OCI-LY7 (cell line): ENCODE data around the gene KIRREL3. TPM values are rescaled to one million over a fixed set of nuclear protein-coding genes. Genes with fewer than 3 reads are reported as not detected.

Source experiments
- BruUV-seq: library from RNA; stranded (reverse); fragments of 400-500 nt; replicated peaks from 2 replicates; lab custom pipeline; 2021; lab: Mats Ljungman, UMichigan
- CTCF ChIA-PET: fragments of 300-600 bp; sonication (Branson Sonifier 250); formaldehyde crosslinking; loops from one replicate; lab custom pipeline; 2022; ENCODE audit warnings: antibody characterized with exemption; ENCODE audit not compliant: unreplicated experiment; lab: Charles Lee
- POLR2A ChIA-PET: fragments of 300-600 bp; sonication (Branson Sonifier 250); formaldehyde crosslinking; loops from one replicate; lab custom pipeline; 2022; ENCODE audit warnings: antibody characterized with exemption; lab: Charles Lee
- DNase-seq: peaks from one replicate; pipeline ENCODE4 v3.0.0-alpha.2; 2015; ENCODE audit warnings: low spot score
- H2AFZ ChIP-seq: fragments of 200-600 bp; sonication (generic), shearing (Covaris generic); 2 replicates; pipeline ENCODE4 v1.6.1; 2014; ENCODE audit warnings: mild to moderate bottlenecking, antibody characterized with exemption, low read length, moderate library complexity
- H3K27ac ChIP-seq: fragments of 200-600 bp; sonication (generic); 2 replicates; pipeline ENCODE4 v1.5.1; 2014; ENCODE audit warnings: mixed run types, low read depth, mild to moderate bottlenecking, moderate library complexity, low read length, inconsistent platforms; ENCODE audit not compliant: poor library complexity, severe bottlenecking
- H3K36me3 ChIP-seq: fragments of 200-600 bp; sonication (generic); 2 replicates; pipeline ENCODE4 v1.6.1; 2014; ENCODE audit warnings: mild to moderate bottlenecking, antibody characterized with exemption, low read length, moderate library complexity, mixed read lengths; ENCODE audit not compliant: insufficient read depth
- H3K4me1 ChIP-seq: fragments of 200-600 bp; sonication (generic); 2 replicates; pipeline ENCODE4 v1.5.1; 2014; ENCODE audit warnings: mild to moderate bottlenecking, low read length; ENCODE audit not compliant: insufficient read depth, poor library complexity, severe bottlenecking
- H3K4me2 ChIP-seq: fragments of 200-600 bp; sonication (generic); 2 replicates; pipeline ENCODE4 v1.6.1; 2014; ENCODE audit warnings: mild to moderate bottlenecking, low read length
- H3K4me3 ChIP-seq: fragments of 200-600 bp; sonication (generic); 2 replicates; pipeline ENCODE4 v1.5.1; 2014; ENCODE audit warnings: mild to moderate bottlenecking, low read depth, low read length; ENCODE audit not compliant: poor library complexity, severe bottlenecking
- H3K79me2 ChIP-seq: fragments of 200-600 bp; sonication (generic); 2 replicates; pipeline ENCODE4 v1.6.1; 2016; ENCODE audit warnings: low read depth, mild to moderate bottlenecking, low read length, moderate library complexity, mixed read lengths; ENCODE audit not compliant: insufficient read depth
- H3K9me2 ChIP-seq: fragments of 200-600 bp; sonication (generic); 2 replicates; pipeline ENCODE4 v1.6.1; 2016; ENCODE audit warnings: mild to moderate bottlenecking, low read length, mixed read lengths; ENCODE audit not compliant: insufficient read depth
- H3K9me3 ChIP-seq: fragments of 200-600 bp; sonication (generic); 2 replicates; pipeline ENCODE4 v1.6.1; 2014; ENCODE audit warnings: mild to moderate bottlenecking, mixed run types, low read length, mixed read lengths
- H4K20me1 ChIP-seq: fragments of 200-600 bp; sonication (generic); 2 replicates; pipeline ENCODE4 v1.6.1; 2014; ENCODE audit warnings: mild to moderate bottlenecking, antibody characterized with exemption, low read length, moderate library complexity, mixed read lengths; ENCODE audit not compliant: insufficient read depth
- EZH2phosphoT487 ChIP-seq: fragments of 200-600 bp; sonication (generic); IDR thresholded peaks from 2 replicates; pipeline ENCODE4 v1.6.1; 2018; ENCODE audit warnings: low read depth, borderline replicate concordance, mild to moderate bottlenecking, mixed run types, antibody characterized with exemption, low read length, moderate library complexity, mixed read lengths
- intact Hi-C: fragments of 100-400 bp; cut with micrococcal nuclease; formaldehyde crosslinking; loops from one replicate; pipeline ENCODE4 v1.10.0; 2022; ENCODE audit not compliant: unreplicated experiment
- total RNA-seq, 2 experiments: library from RNA; depleted of rRNA in 1 of 2; stranded (reverse); fragments of >200 nt in 1 of 2; shearing (Covaris generic) in 1 of 2; gene quantifications; 2 replicates each; pipeline ENCODE4 v1.2.3, GENCODE V29; 2014 to 2022
- TF ChIP-seq, protein P1 (sequence below): fragments of 200-600 bp; sonication (generic); conservative IDR thresholded peaks from 2 replicates; pipeline ENCODE4 v1.5.1; 2014; ENCODE audit warnings: mild to moderate bottlenecking, antibody characterized with exemption, low read length, moderate library complexity, mixed read lengths

KIRREL3 gene
- total RNA-seq, 2 experiments from 2014 or later, result not detected

DNA sequence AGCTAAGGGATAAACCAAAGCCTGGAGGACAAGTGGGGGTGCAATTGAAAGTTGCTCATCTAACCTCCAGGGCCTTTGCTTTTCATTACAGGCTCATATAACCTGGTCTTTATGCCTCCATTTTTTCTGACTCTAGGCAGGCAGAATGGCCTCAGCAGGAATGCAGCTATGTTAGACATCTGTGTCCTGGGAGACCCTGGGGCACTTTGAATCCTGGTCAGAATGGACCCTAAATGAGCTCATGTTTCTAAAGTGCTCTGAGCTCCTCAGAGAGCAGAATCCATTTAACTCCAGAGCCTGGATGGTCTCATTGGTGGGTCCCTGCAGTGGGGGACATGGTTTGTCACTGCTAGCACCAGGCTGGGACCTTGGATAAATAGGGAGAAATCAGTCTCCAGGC, 177.3 kb downstream of the KIRREL3 start:
- no TSS peak for BruUV-seq
- Histone ChIP-seq H3K4me3 (no peak overlapping the region), H3K4me1 (no peaks in the 10 kb centered on the region), H3K9me3 (no peaks in the 10 kb centered on the region), H3K4me2 (no peak overlapping the region), H3K36me3 (no peaks in the 10 kb centered on the region), H3K79me2 (no peaks in the 10 kb centered on the region), H3K9me2 (no peaks in the 10 kb centered on the region), H4K20me1 (no peaks in the 10 kb centered on the region), H2AFZ (no peak overlapping the region), H3K27ac (no peak overlapping the region)
- CTCF ChIA-PET, result no interaction called here
- no peak for DNase-seq
- intact Hi-C loops, result no loop called here
- TF ChIP-seq EZH2phosphoT487, result no peak
- TF ChIP-seq, protein P1, sequence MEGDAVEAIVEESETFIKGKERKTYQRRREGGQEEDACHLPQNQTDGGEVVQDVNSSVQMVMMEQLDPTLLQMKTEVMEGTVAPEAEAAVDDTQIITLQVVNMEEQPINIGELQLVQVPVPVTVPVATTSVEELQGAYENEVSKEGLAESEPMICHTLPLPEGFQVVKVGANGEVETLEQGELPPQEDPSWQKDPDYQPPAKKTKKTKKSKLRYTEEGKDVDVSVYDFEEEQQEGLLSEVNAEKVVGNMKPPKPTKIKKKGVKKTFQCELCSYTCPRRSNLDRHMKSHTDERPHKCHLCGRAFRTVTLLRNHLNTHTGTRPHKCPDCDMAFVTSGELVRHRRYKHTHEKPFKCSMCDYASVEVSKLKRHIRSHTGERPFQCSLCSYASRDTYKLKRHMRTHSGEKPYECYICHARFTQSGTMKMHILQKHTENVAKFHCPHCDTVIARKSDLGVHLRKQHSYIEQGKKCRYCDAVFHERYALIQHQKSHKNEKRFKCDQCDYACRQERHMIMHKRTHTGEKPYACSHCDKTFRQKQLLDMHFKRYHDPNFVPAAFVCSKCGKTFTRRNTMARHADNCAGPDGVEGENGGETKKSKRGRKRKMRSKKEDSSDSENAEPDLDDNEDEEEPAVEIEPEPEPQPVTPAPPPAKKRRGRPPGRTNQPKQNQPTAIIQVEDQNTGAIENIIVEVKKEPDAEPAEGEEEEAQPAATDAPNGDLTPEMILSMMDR, result no peak
- POLR2A ChIA-PET, result interaction anchor here (0.6 kb wide), 2 partner anchors 152 to 170 kb away, joined by 3 to 4 read pairs; no protein-coding TSS in a partner anchor

- H3K4me3 ChIP-seq, result no peak overlapping the region
- no TSS peak for BruUV-seq
- no peak overlapping the region for H2AFZ ChIP-seq
- no peaks in the 10 kb centered on the region for H3K9me2 ChIP-seq
- H3K4me2 ChIP-seq, result no peak overlapping the region
- CTCF ChIA-PET, result no interaction called here
- H3K9me3 ChIP-seq, result no peaks in the 10 kb centered on the region
- TF ChIP-seq, protein P1, result no peak
- TF ChIP-seq EZH2phosphoT487, result no peak
- DNase-seq, result no peak
- no peak overlapping the region for H3K27ac ChIP-seq
- H3K36me3 ChIP-seq, result no peaks in the 10 kb centered on the region
- POLR2A ChIA-PET, result interaction anchor here (0.9 kb wide), 1 partner anchor 41 kb away, joined by 4 read pairs; no protein-coding TSS in a partner anchor
- H3K79me2 ChIP-seq, result no peaks in the 10 kb centered on the region
- H4K20me1 ChIP-seq, result no peaks in the 10 kb centered on the region
- H3K4me1 ChIP-seq, result no peaks in the 10 kb centered on the region
- intact Hi-C loops, result no loop called here
Observed at GRCh38 chr11:126821827-126822226, 178.7 kb downstream of the KIRREL3 start.

DNA sequence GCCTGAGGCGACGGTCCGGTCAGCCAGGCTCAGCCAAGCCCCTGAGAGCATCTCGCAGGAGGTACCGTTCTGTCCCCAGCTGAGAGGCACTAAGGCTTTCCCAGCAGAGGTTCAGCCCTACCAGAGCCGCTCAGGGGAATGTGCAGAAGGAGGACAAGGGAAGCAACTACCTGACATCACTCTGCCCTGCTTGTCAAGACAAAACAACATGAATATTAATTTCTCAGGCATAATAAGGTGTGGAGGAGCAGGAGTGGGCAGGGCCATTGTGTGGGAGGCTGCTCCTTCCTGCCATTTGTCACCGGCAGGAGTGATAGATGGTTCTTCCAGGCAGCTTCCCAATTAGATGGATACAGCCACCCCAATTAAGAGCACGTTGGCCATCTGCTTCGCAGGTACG, 181.4 kb downstream of the KIRREL3 start:
- TF ChIP-seq, protein P1, result no peak
- no peak for TF ChIP-seq EZH2phosphoT487
- Histone ChIP-seq H4K20me1 (no peaks in the 10 kb centered on the region), H3K4me1 (no peaks in the 10 kb centered on the region), H3K27ac (no peak overlapping the region), H3K9me2 (no peaks in the 10 kb centered on the region), H3K9me3 (no peaks in the 10 kb centered on the region), H3K36me3 (no peaks in the 10 kb centered on the region), H3K4me3 (no peak overlapping the region), H3K4me2 (no peak overlapping the region), H2AFZ (no peak overlapping the region), H3K79me2 (no peaks in the 10 kb centered on the region)
- ChIA-PET POLR2A (no interaction called here), CTCF (no interaction called here)
- BruUV-seq, result no TSS peak
- intact Hi-C loops, result no loop called here
- DNase-seq, result no peak
